ENCODE data around the gene PLSCR4.
"Not testable (repeated sequence)": the region's sequence is repeated elsewhere in the genome, so short reads cannot be mapped to it uniquely, and the experiment has no call there.

The PLSCR4 gene

GRCh38 chr3:146227486-146227885, 23.4 kb downstream of the PLSCR4 start:
- no peak for DNase-seq (ENCODE audit: low read depth in 1 of 2, low spot score in 1 of 2)
- no peak for TF ChIP-seq JUND (IDR thresholded peaks at IDR 0.05; ENCODE audit: low read depth)
- in situ Hi-C loops (cut with HindIII; ENCODE audit: low pct_unique_long_range_greater_than_20kb, low sequenced_read_pairs) = no loop called here

DNA sequence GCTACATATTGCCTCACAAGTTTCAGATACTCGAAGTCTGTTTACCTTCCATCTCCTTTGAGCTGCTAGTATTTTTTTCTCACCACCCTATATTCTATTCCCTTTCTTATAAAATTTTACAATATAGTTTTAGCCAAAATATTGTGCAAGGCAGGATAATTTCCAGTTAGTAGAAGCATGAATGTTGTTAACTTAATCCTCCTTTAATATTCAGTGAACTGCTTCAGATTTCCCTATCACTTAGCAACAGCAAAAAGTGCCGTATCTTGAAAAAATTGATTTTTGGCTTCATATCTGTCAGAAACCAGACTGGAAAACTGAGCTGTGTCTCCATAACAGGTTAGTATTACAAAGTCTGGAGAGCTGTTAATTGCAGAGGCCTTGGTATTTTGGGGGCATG, 24.0 kb downstream of the PLSCR4 start:
- no peak for TF ChIP-seq JUND (IDR thresholded peaks at IDR 0.05; ENCODE audit: low read depth)
- no peak for DNase-seq (ENCODE audit: low read depth in 1 of 2, low spot score in 1 of 2)
- in situ Hi-C loops (cut with HindIII; ENCODE audit: low pct_unique_long_range_greater_than_20kb, low sequenced_read_pairs) = no loop called here

DNA sequence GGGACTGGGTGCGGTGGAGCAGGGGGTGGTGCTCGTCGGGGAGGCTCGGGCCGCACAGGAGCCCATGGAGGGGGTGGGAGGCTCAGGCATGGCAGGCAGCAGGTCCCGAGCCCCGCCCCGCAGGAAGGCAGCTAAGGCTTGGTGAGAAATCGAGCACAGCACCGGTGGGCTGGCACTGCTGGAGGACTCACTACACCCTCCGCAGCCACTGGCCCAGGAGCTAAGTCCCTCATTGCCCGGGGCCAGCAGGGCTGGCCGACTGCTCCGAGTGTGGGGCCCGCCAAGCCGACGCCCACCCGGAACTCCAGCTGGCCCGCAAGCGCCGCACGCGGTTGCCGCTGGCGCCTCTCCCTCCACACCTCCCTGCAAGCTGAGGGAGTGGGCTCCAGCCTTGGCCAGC, 25.4 kb downstream of the PLSCR4 start:
- in situ Hi-C loops (cut with HindIII; ENCODE audit: low pct_unique_long_range_greater_than_20kb, low sequenced_read_pairs); DNase-seq (ENCODE audit: low read depth in 1 of 2, low spot score in 1 of 2): not testable (repeated sequence)

GRCh38 chr3:146223401-146224373, 27.2 kb downstream of the PLSCR4 start:
- no peak for DNase-seq (ENCODE audit: low read depth in 1 of 2, low spot score in 1 of 2)
- TF ChIP-seq JUND (IDR thresholded peaks at IDR 0.05; ENCODE audit: low read depth) = no peak
- in situ Hi-C loops (cut with HindIII; ENCODE audit: low pct_unique_long_range_greater_than_20kb, low sequenced_read_pairs) = no loop called here

DNA sequence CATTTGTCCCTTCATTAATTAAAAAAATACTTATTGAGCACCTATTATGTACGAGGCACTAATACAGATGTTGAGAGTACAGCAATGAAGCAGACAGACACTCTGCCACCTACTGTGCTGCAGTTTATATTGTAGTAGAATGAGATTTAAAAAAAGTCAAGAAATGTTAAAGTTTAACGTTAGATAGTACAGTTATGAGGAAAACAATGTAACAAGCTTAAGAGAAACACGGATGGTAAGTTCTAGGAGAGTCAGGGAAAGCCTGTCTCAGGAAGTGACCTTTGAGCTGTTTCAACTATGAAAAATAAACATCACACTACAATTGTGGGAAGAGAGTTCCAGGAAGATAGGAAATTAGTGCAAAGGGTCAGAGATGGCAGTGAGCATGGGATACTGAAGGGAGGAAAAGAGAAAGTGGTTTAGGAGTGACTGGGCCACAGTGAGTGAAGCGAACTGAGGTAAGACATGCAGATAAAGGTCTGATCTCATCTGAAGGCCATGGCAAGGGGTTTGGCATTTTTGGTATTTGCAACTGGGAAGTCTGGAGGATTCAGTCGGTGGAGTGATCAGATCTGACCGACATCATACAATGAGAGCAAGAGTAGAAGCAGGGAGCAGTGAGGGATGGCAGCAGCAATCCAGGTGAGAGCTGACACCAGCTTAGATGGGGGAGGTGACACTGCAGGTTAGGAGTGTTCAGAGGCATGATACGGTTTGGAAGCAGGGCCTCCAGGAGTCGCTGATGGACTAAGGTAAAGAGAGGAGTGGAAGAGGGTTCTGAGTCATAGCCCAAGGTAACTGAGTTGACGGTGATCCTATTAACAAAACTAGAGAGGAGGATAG, 28.5 kb downstream of the PLSCR4 start:
- TF ChIP-seq JUND (IDR thresholded peaks at IDR 0.05; ENCODE audit: low read depth) = no peak
- in situ Hi-C loops (cut with HindIII; ENCODE audit: low pct_unique_long_range_greater_than_20kb, low sequenced_read_pairs) = no loop called here
- DNase-seq (ENCODE audit: low read depth in 1 of 2, low spot score in 1 of 2) = peak in 1 of 2 experiments; percentile 70

DNA sequence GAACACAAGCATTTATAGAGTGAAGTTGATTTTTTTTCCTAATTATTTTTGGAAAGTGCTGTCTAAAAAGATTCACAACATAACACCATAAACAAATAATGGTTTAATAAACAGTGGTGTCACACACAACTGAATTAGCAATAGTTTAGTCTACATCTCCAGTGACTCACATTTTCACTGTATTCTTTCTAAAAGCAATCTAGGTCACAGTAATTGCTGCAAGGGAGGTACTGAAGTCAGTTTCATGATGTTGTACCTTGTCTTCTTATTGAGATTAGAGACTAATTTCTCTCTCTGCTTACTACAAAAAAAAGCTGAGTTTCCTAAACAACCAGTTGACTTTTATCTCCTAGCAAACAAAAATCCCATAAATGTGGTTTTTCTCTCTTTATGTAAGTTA, 29.6 kb downstream of the PLSCR4 start:
- TF ChIP-seq JUND (IDR thresholded peaks at IDR 0.05; ENCODE audit: low read depth) = no peak
- no peak for DNase-seq (ENCODE audit: low read depth in 1 of 2, low spot score in 1 of 2)
- in situ Hi-C loops (cut with HindIII; ENCODE audit: low pct_unique_long_range_greater_than_20kb, low sequenced_read_pairs) = no loop called here

DNA sequence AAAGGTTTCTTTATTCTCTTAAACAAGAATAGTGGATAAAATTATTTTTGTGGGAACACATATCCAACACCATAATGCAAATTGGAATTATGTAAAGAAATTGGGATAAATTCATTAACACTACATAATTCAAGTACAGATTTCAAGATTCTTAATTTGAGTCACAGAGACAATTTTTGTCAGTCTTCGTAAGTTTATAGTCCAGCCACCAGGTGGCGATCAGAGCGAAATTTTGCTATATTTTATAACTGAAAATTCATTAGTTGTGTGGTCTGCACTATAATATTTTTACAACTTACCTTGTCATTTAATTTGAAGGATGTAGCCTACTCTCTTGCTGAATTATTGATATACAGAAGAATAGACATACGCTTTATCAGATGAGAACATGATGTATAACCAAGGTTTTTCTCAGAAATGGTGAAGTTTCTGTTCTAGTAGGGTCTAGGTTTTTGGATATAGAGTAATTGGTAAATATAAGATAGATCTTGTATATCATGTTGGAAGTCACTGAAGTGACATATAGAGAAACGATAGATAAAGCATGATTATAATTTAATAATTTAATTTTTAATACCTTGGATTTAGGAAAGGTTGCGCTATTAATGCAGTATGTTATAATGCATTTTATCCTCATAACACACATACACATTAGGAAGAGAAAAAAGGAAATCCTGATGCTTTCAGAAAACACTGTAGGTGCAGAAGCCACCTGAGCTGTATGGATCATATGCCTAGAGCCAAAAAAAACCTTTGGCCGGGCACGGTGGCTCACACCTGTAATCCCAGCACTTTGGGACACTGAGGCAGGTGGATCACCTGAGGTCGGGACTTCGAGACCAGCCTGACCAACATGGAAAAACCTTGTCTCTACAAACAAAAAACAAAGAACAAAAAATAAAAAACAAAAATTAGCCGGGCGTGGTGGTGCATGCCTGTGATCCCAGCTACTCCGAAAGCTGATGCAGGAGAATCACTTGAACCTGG, 31.7 kb downstream of the PLSCR4 start:
- TF ChIP-seq JUND (IDR thresholded peaks at IDR 0.05; ENCODE audit: low read depth) = no peak
- in situ Hi-C loops (cut with HindIII; ENCODE audit: low pct_unique_long_range_greater_than_20kb, low sequenced_read_pairs) = no loop called here
- peak; percentile 38 to 51 for DNase-seq (ENCODE audit: low read depth in 1 of 2, low spot score in 1 of 2)

GRCh38 chr3:146217324-146217723, 33.6 kb downstream of the PLSCR4 start:
- in situ Hi-C loops (cut with HindIII; ENCODE audit: low pct_unique_long_range_greater_than_20kb, low sequenced_read_pairs) = no loop called here
- no peak for DNase-seq (ENCODE audit: low read depth in 1 of 2, low spot score in 1 of 2)
- no peak for TF ChIP-seq JUND (IDR thresholded peaks at IDR 0.05; ENCODE audit: low read depth)

- no peak for DNase-seq (ENCODE audit: low read depth in 1 of 2, low spot score in 1 of 2)
- in situ Hi-C loops (cut with HindIII; ENCODE audit: low pct_unique_long_range_greater_than_20kb, low sequenced_read_pairs) = no loop called here
- no peak for TF ChIP-seq JUND (IDR thresholded peaks at IDR 0.05; ENCODE audit: low read depth)
These were observed 36.4 kb downstream of the PLSCR4 start for GRCh38 chr3:146214493-146214892.

DNA sequence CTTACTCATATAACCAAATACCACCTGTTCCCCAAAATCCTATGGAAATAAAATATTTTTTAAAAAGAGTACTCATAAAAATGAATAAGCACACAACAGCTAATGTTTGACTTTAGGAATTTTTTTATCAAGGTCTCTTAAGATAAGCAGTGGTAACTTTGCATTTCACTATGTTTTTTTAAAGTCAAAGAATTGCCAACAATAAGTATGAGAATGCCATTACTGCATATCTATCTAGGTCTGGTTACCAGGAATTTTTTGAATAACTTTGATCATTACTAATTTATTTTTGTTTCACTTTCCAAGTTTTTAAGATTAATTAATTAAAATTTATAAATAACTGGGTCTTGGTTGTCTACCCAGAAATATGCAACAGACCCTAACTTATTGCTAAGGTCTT, 41.5 kb downstream of the PLSCR4 start:
- DNase-seq (ENCODE audit: low read depth in 1 of 2, low spot score in 1 of 2) = no peak
- in situ Hi-C loops (cut with HindIII; ENCODE audit: low pct_unique_long_range_greater_than_20kb, low sequenced_read_pairs) = no loop called here
- TF ChIP-seq JUND (IDR thresholded peaks at IDR 0.05; ENCODE audit: low read depth) = no peak

GRCh38 chr3:146203776-146204175, 47.1 kb downstream of the PLSCR4 start:
- TF ChIP-seq JUND (IDR thresholded peaks at IDR 0.05; ENCODE audit: low read depth) = no peak
- DNase-seq (ENCODE audit: low read depth in 1 of 2, low spot score in 1 of 2) = no peak
- in situ Hi-C loops (cut with HindIII; ENCODE audit: low pct_unique_long_range_greater_than_20kb, low sequenced_read_pairs) = no loop called here
